NCI-H146 treated with DMSO at 0.1 percent for 48 hours (cell line): ENCODE results near the gene UBQLN3.
A peak's percentile ranks its signal among the peaks of the same experiment; 100 is the strongest.

Experiments
- DNase-seq: peaks from one replicate; lab custom pipeline; 2025; ENCODE audit not compliant: unreplicated experiment; lab: John Stamatoyannopoulos, UW

The UBQLN3 gene

GRCh38 chr11:5509803-5510202, at the start of gene UBQLN3:
UBQLN3 (minus strand) TSS chr11:5509957; CDS start chr11:5509558, 399 bp downstream.
- no peak for DNase-seq

- DNase-seq: no peak
Measured at GRCh38 chr11:5557751-5558150, 48.0 kb upstream of the UBQLN3 start.

GRCh38 chr11:5556596-5557188, 46.9 kb upstream of the UBQLN3 start:
- no peak for DNase-seq

GRCh38 chr11:5553343-5553742, 43.6 kb upstream of the UBQLN3 start:
- no peak for DNase-seq

- DNase-seq: no peak
Measured at GRCh38 chr11:5550440-5551095, 40.8 kb upstream of the UBQLN3 start.

GRCh38 chr11:5548440-5548839, 38.7 kb upstream of the UBQLN3 start, which contains the start of gene OR52H1:
OR52H1 (minus strand) TSS chr11:5548540; CDS start chr11:5545505, 3,035 bp downstream.
- DNase-seq: no peak

- no peak for DNase-seq
Measured at GRCh38 chr11:5547982-5548381, 38.2 kb upstream of the UBQLN3 start.

GRCh38 chr11:5546457-5546856, 36.7 kb upstream of the UBQLN3 start:
- no peak for DNase-seq

GRCh38 chr11:5541427-5541826, 31.7 kb upstream of the UBQLN3 start:
- DNase-seq: no peak

- DNase-seq: no peak
Measured at GRCh38 chr11:5536482-5536881, 26.7 kb upstream of the UBQLN3 start.

GRCh38 chr11:5534046-5534445, 24.3 kb upstream of the UBQLN3 start:
- no peak for DNase-seq

GRCh38 chr11:5531053-5531831, 21.5 kb upstream of the UBQLN3 start:
- DNase-seq: no peak

GRCh38 chr11:5528495-5528894, 18.7 kb upstream of the UBQLN3 start:
- DNase-seq: no peak

GRCh38 chr11:5527716-5528115, 18.0 kb upstream of the UBQLN3 start:
- no peak for DNase-seq

GRCh38 chr11:5524756-5525155, 15.0 kb upstream of the UBQLN3 start:
- peak; percentile 14 for DNase-seq

- no peak for DNase-seq
Measured at GRCh38 chr11:5522308-5522707, 12.6 kb upstream of the UBQLN3 start.

GRCh38 chr11:5521540-5521939, 11.8 kb upstream of the UBQLN3 start:
- no peak for DNase-seq

GRCh38 chr11:5516599-5516998, 6.8 kb upstream of the UBQLN3 start, which contains the start of gene UBQLNL:
UBQLNL (minus strand) TSS chr11:5516699; CDS start chr11:5516441, 258 bp downstream.
- DNase-seq: no peak

- no peak for DNase-seq
Measured at GRCh38 chr11:5514841-5515240, 5.1 kb upstream of the UBQLN3 start.

- no peak for DNase-seq
Measured at GRCh38 chr11:5508605-5509004, 1.2 kb downstream of the UBQLN3 start.

- DNase-seq: no peak
Measured at GRCh38 chr11:5507933-5508305, 1.8 kb downstream of the UBQLN3 start.
